K562 (cell line): Measurements from ENCODE around the gene IRF6.

Experiments used
- FOXA3 ChIP-seq, 2 experiments: fragments of 450-650 bp in 1 of 2; sonication (generic) in 1 of 2; formaldehyde crosslinking; IDR thresholded peaks in 1 of 2; conservative IDR thresholded peaks in 1 of 2; 2 replicates each; pipeline versions ENCODE4 v1.4.0 to v1.8.0; 2020 to 2022; ENCODE audit warnings: mild to moderate bottlenecking in 2 of 2, missing genetic modification reagents in 1 of 2
- GATA2 ChIP-seq: sonication (generic); formaldehyde crosslinking; IDR thresholded peaks from 2 replicates; pipeline ENCODE4 v1.4.0; 2020; ENCODE audit warnings: mild to moderate bottlenecking, missing genetic modification reagents
- NR2F6 ChIP-seq: fragments of 450-650 bp; formaldehyde crosslinking; IDR thresholded peaks from 2 replicates; pipeline ENCODE4 v1.4.0; 2020; ENCODE audit warnings: mild to moderate bottlenecking
- PHF8 ChIP-seq: fragments of 200-600 bp; sonication (generic); IDR thresholded peaks from 2 replicates; pipeline ENCODE4 v1.6.1; 2012; ENCODE audit warnings: mixed run types, mild to moderate bottlenecking, inconsistent platforms, low read length, moderate library complexity, borderline replicate concordance
- SRF ChIP-seq, 2 experiments: fragments of 250-450, 450-650 bp in 1 of 2; sonication (Bioruptor Pico) in 1 of 2; sonication (generic) in 1 of 2; formaldehyde crosslinking; IDR thresholded peaks; 2 replicates each; pipeline versions ENCODE4 v1.5.0 to v1.5.1; 2020 to 2022; ENCODE audit warnings: mild to moderate bottlenecking in 1 of 2, missing genetic modification reagents in 1 of 2
- TBP ChIP-seq: optimal IDR thresholded peaks from 2 replicates; pipeline ENCODE3; 2011; ENCODE audit warnings: low read depth, low read length, improper control_type of control experiment
- ZNF644 ChIP-seq: fragments of 200-800 bp; sonication (Bioruptor generic); IDR thresholded peaks from 2 replicates; pipeline ENCODE4 v1.6.1; 2016; ENCODE audit warnings: low read depth, missing genetic modification characterization, missing compliant biosample characterization
- TF ChIP-seq, protein P1 (sequence below), 3 experiments: IDR thresholded peaks in 2 of 3; conservative IDR thresholded peaks in 1 of 3; 2 replicates each; pipeline ENCODE4 v1.5.1; 2011 to 2012; ENCODE audit warnings: low read length in 3 of 3, mild to moderate bottlenecking in 3 of 3, control low read depth in 2 of 3, improper control_type of control experiment in 1 of 3, inconsistent platforms in 1 of 3, low read depth in 1 of 3, mixed read lengths in 1 of 3, moderate library complexity in 1 of 3; ENCODE audit not compliant: insufficient read depth in 2 of 3
- TF ChIP-seq, protein P2 (sequence below): fragments of 450-650 bp; IDR thresholded peaks from 2 replicates; pipeline ENCODE4 v1.6.1; 2017; ENCODE audit warnings: antibody characterized with exemption, mild to moderate bottlenecking

GRCh38 chr1:209749670-209750323 is 56.1 kb downstream of the IRF6 start:
- TF ChIP-seq, protein P1, sequence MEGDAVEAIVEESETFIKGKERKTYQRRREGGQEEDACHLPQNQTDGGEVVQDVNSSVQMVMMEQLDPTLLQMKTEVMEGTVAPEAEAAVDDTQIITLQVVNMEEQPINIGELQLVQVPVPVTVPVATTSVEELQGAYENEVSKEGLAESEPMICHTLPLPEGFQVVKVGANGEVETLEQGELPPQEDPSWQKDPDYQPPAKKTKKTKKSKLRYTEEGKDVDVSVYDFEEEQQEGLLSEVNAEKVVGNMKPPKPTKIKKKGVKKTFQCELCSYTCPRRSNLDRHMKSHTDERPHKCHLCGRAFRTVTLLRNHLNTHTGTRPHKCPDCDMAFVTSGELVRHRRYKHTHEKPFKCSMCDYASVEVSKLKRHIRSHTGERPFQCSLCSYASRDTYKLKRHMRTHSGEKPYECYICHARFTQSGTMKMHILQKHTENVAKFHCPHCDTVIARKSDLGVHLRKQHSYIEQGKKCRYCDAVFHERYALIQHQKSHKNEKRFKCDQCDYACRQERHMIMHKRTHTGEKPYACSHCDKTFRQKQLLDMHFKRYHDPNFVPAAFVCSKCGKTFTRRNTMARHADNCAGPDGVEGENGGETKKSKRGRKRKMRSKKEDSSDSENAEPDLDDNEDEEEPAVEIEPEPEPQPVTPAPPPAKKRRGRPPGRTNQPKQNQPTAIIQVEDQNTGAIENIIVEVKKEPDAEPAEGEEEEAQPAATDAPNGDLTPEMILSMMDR (IDR thresholded peaks at IDR 0.05 in 2 of 3, conservative IDR thresholded peaks at IDR 0.05 in 1 of 3; ENCODE audit: insufficient read depth in 2 of 3, low read depth in 1 of 3, low read length in 3 of 3), result no peak
- TF ChIP-seq GATA2 (CRISPR knock-in tag), result no peak
- TF ChIP-seq SRF (CRISPR knock-in tag; IDR thresholded peaks at IDR 0.05), result no peak
- no peak for TF ChIP-seq PHF8
- no peak for TF ChIP-seq TBP
- TF ChIP-seq ZNF644, result no peak
- TF ChIP-seq FOXA3 (CRISPR knock-in tag; conservative IDR thresholded peaks at IDR 0.05 in 1 of 2, IDR thresholded peaks at IDR 0.05 in 1 of 2), result no peak
- TF ChIP-seq NR2F6 (CRISPR knock-in tag), result no peak
- TF ChIP-seq, protein P2, sequence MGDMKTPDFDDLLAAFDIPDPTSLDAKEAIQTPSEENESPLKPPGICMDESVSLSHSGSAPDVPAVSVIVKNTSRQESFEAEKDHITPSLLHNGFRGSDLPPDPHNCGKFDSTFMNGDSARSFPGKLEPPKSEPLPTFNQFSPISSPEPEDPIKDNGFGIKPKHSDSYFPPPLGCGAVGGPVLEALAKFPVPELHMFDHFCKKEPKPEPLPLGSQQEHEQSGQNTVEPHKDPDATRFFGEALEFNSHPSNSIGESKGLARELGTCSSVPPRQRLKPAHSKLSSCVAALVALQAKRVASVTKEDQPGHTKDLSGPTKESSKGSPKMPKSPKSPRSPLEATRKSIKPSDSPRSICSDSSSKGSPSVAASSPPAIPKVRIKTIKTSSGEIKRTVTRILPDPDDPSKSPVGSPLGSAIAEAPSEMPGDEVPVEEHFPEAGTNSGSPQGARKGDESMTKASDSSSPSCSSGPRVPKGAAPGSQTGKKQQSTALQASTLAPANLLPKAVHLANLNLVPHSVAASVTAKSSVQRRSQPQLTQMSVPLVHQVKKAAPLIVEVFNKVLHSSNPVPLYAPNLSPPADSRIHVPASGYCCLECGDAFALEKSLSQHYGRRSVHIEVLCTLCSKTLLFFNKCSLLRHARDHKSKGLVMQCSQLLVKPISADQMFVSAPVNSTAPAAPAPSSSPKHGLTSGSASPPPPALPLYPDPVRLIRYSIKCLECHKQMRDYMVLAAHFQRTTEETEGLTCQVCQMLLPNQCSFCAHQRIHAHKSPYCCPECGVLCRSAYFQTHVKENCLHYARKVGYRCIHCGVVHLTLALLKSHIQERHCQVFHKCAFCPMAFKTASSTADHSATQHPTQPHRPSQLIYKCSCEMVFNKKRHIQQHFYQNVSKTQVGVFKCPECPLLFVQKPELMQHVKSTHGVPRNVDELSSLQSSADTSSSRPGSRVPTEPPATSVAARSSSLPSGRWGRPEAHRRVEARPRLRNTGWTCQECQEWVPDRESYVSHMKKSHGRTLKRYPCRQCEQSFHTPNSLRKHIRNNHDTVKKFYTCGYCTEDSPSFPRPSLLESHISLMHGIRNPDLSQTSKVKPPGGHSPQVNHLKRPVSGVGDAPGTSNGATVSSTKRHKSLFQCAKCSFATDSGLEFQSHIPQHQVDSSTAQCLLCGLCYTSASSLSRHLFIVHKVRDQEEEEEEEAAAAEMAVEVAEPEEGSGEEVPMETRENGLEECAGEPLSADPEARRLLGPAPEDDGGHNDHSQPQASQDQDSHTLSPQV, result no peak
